ENCODE results near the gene SNCAIP. TPM values are rescaled to one million over a fixed set of nuclear protein-coding genes. Genes with fewer than 3 reads are reported as not detected.

Gene SNCAIP
- total RNA-seq, 5 donors from 2014 or later (not counting 1 experiment from before 2014, with no cell fraction given): not detected

DNA sequence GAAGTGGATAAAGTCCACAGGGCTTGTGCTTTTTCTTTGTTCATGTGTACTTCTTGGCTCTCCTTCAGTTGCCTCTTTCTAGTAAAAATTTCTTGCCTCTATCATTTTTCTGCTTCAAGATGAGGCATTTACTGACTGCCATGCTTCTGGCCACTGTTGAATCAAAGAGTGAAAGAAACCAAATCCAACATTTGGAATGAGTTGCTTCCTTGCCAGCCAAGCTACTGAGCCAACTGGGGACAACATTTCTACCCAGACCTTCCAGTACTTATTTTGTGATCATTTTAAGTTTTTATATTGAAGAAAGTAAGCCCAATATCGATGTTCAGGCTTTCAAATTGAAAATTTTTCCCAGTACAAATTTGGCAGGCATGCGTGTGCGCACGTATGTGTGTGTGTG is 73.2 kb downstream of the SNCAIP start:
- Histone ChIP-seq H3K36me3 (ENCODE audit: control insufficient read depth in 2 of 2, extremely low read depth in 1 of 2, insufficient read depth in 1 of 2, low read length in 1 of 2) (no peaks in the 10 kb centered on the region), H3K9me3 (no peaks in the 10 kb centered on the region), H3K4me3 (ENCODE audit: control insufficient read depth in 1 of 2, extremely low read depth in 1 of 2, low read length in 1 of 2) (no peak overlapping the region), H3K4me1 (ENCODE audit: control insufficient read depth in 1 of 2, extremely low read depth in 1 of 2, insufficient read depth in 2 of 2, low read length in 2 of 2) (no peaks in the 10 kb centered on the region), H3K27me3 (replicated peaks in 1 of 2; ENCODE audit: control insufficient read depth in 2 of 2, extremely low read depth in 1 of 2, insufficient read depth in 2 of 2, low read length in 1 of 2) (no peaks in the 10 kb centered on the region), H3K27ac (ENCODE audit: low read length) (no peak overlapping the region)
- H3K4me1 Mint-ChIP-seq: no peaks in the 10 kb centered on the region
- no peak overlapping the region for H3K27ac Mint-ChIP-seq
- no peaks in the 10 kb centered on the region for H3K36me3 Mint-ChIP-seq
- CTCF ChIA-PET: no interaction called here
- ATAC-seq (replicated peaks in 1 of 4): no peak
- no peak overlapping the region for H3K4me3 Mint-ChIP-seq
- DNase-seq: no peak
- POLR2A ChIA-PET: no interaction called here
- H3K9me3 Mint-ChIP-seq: no peaks in the 10 kb centered on the region
- no CpG with 5 or more reads among the region's 4 CpGs for WGBS (ENCODE audit: insufficient coverage)
- no peaks in the 10 kb centered on the region for H3K27me3 Mint-ChIP-seq

DNA sequence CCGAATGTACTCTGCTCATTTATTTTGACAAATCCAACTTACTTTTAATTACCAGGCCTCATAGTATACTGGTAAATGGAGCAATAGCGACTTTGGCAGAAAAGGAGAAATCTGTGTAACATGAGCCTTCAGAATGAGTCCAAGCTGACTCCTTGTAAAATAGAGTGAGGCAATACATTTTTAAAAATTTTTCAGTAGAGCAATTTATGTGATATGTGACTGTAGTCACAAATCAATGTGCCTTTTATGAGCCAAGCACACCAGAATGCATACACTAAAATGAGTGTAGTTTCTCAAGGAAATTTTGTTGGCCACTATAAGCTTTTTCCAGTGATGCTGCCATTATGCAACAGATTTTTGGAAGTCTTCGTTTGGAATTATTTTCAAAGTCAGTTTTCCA is 73.8 kb downstream of the SNCAIP start:
- H3K27ac Mint-ChIP-seq: no peak overlapping the region
- no peak overlapping the region for H3K4me3 Mint-ChIP-seq
- no peaks in the 10 kb centered on the region for H3K27me3 Mint-ChIP-seq
- Histone ChIP-seq H3K9me3 (no peaks in the 10 kb centered on the region), H3K27ac (ENCODE audit: low read length) (no peak overlapping the region), H3K4me1 (ENCODE audit: control insufficient read depth in 1 of 2, extremely low read depth in 1 of 2, insufficient read depth in 2 of 2, low read length in 2 of 2) (no peaks in the 10 kb centered on the region), H3K36me3 (ENCODE audit: control insufficient read depth in 2 of 2, extremely low read depth in 1 of 2, insufficient read depth in 1 of 2, low read length in 1 of 2) (no peaks in the 10 kb centered on the region), H3K4me3 (ENCODE audit: control insufficient read depth in 1 of 2, extremely low read depth in 1 of 2, low read length in 1 of 2) (no peak overlapping the region), H3K27me3 (replicated peaks in 1 of 2; ENCODE audit: control insufficient read depth in 2 of 2, extremely low read depth in 1 of 2, insufficient read depth in 2 of 2, low read length in 1 of 2) (no peaks in the 10 kb centered on the region)
- ATAC-seq (replicated peaks in 1 of 4): no peak
- H3K36me3 Mint-ChIP-seq: no peaks in the 10 kb centered on the region
- no peaks in the 10 kb centered on the region for H3K9me3 Mint-ChIP-seq
- POLR2A ChIA-PET: no interaction called here
- no CpG with 5 or more reads among the region's 3 CpGs for WGBS (ENCODE audit: insufficient coverage)
- no peak for DNase-seq
- no peaks in the 10 kb centered on the region for H3K4me1 Mint-ChIP-seq
- CTCF ChIA-PET: no interaction called here

DNA sequence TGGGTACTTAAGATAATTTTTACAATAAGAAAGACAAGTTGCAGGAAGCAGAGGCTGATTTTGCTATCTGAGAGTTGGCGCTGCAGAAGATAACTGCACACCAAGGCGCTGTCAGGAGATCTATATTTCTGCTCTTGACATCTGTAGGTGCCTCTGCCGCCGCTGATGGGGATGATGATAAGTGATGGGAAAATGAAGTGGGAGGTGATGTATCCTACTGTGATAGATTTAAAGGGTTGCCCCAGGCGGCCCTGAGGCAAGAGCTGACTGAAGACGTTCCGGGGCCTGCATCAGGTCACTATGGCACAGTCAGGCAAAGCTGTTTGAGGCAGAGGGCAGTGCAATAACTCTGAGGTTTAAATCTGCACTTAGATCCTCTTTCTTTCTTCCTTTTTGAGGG is 78.1 kb downstream of the SNCAIP start:
- no peaks in the 10 kb centered on the region for H3K27me3 Mint-ChIP-seq
- no peak overlapping the region for H3K4me3 ChIP-seq (ENCODE audit: control insufficient read depth in 1 of 2, extremely low read depth in 1 of 2, low read length in 1 of 2)
- H3K27ac Mint-ChIP-seq: no peak overlapping the region
- H3K9me3 ChIP-seq: no peaks in the 10 kb centered on the region
- no peak overlapping the region for H3K4me3 Mint-ChIP-seq
- no peaks in the 10 kb centered on the region for H3K4me1 ChIP-seq (ENCODE audit: control insufficient read depth in 1 of 2, extremely low read depth in 1 of 2, insufficient read depth in 2 of 2, low read length in 2 of 2)
- 86% methylated on average over 5 of the region's 7 CpGs for WGBS (ENCODE audit: insufficient coverage)
- ChIA-PET POLR2A (no interaction called here), CTCF (no interaction called here)
- no peaks in the 10 kb centered on the region for H3K27me3 ChIP-seq (replicated peaks in 1 of 2; ENCODE audit: control insufficient read depth in 2 of 2, extremely low read depth in 1 of 2, insufficient read depth in 2 of 2, low read length in 1 of 2)
- H3K27ac ChIP-seq (ENCODE audit: low read length): no peak overlapping the region
- H3K9me3 Mint-ChIP-seq: no peaks in the 10 kb centered on the region
- no peak for ATAC-seq (replicated peaks in 1 of 4)
- DNase-seq: no peak
- no peaks in the 10 kb centered on the region for H3K36me3 Mint-ChIP-seq
- no peaks in the 10 kb centered on the region for H3K4me1 Mint-ChIP-seq
- H3K36me3 ChIP-seq (ENCODE audit: control insufficient read depth in 2 of 2, extremely low read depth in 1 of 2, insufficient read depth in 1 of 2, low read length in 1 of 2): no peaks in the 10 kb centered on the region

DNA sequence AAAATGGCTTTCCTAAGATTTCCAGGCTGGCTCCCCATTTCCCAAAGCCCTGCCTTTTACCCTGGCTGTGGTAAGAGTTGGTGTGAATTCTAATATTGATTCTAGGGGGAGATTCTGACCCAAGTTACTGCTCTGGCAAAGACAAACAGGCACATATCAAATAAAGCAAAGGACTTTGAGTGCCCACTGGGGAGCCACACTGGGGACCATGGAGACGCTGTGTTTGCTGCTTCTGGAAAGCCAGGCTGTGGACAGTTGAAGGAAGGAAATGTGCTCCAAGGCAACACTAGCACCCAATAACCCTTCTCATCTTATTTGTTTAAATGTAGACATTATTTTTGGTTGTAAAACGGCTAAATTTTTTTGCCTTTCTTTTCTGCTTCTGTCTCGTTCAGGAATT is 78.7 kb downstream of the SNCAIP start:
- Histone ChIP-seq H3K4me3 (ENCODE audit: control insufficient read depth in 1 of 2, extremely low read depth in 1 of 2, low read length in 1 of 2) (no peak overlapping the region), H3K36me3 (ENCODE audit: control insufficient read depth in 2 of 2, extremely low read depth in 1 of 2, insufficient read depth in 1 of 2, low read length in 1 of 2) (no peaks in the 10 kb centered on the region), H3K4me1 (ENCODE audit: control insufficient read depth in 1 of 2, extremely low read depth in 1 of 2, insufficient read depth in 2 of 2, low read length in 2 of 2) (no peaks in the 10 kb centered on the region), H3K27ac (ENCODE audit: low read length) (no peak overlapping the region), H3K27me3 (replicated peaks in 1 of 2; ENCODE audit: control insufficient read depth in 2 of 2, extremely low read depth in 1 of 2, insufficient read depth in 2 of 2, low read length in 1 of 2) (no peaks in the 10 kb centered on the region), H3K9me3 (no peaks in the 10 kb centered on the region)
- no peaks in the 10 kb centered on the region for H3K27me3 Mint-ChIP-seq
- POLR2A ChIA-PET: no interaction called here
- CTCF ChIA-PET: no interaction called here
- no peak overlapping the region for H3K4me3 Mint-ChIP-seq
- ATAC-seq (replicated peaks in 1 of 4) (no peak), DNase-seq (no peak)
- no peaks in the 10 kb centered on the region for H3K9me3 Mint-ChIP-seq
- H3K4me1 Mint-ChIP-seq: no peaks in the 10 kb centered on the region
- H3K27ac Mint-ChIP-seq: no peak overlapping the region
- no peaks in the 10 kb centered on the region for H3K36me3 Mint-ChIP-seq
- WGBS (ENCODE audit: insufficient coverage): no CpG with 5 or more reads among the region's 3 CpGs

DNA sequence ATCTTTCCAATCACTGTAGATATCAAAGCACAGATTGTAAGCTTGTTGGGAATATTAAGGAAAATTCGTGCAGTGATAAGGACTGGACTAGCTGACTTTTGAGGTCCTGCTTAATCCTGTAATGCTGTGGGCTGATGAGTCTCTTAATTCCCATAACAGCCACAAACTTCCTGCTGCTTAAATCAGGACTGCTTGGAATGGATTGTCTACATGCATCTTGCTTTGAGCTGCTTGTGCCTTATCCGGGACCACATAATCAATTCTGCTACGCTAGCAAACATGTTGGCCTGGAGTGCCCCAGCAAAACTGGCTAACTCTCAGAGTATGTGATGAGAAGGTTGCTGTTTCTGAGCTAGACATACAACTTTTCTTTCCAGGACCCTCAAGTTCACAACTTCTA is 79.6 kb downstream of the SNCAIP start:
- Histone ChIP-seq H3K4me3 (ENCODE audit: control insufficient read depth in 1 of 2, extremely low read depth in 1 of 2, low read length in 1 of 2) (no peak overlapping the region), H3K4me1 (ENCODE audit: control insufficient read depth in 1 of 2, extremely low read depth in 1 of 2, insufficient read depth in 2 of 2, low read length in 2 of 2) (no peaks in the 10 kb centered on the region), H3K27ac (ENCODE audit: low read length) (no peak overlapping the region), H3K27me3 (replicated peaks in 1 of 2; ENCODE audit: control insufficient read depth in 2 of 2, extremely low read depth in 1 of 2, insufficient read depth in 2 of 2, low read length in 1 of 2) (no peaks in the 10 kb centered on the region), H3K9me3 (no peaks in the 10 kb centered on the region), H3K36me3 (ENCODE audit: control insufficient read depth in 2 of 2, extremely low read depth in 1 of 2, insufficient read depth in 1 of 2, low read length in 1 of 2) (no peaks in the 10 kb centered on the region)
- ChIA-PET CTCF (no interaction called here), POLR2A (no interaction called here)
- no peak overlapping the region for H3K4me3 Mint-ChIP-seq
- no peaks in the 10 kb centered on the region for H3K27me3 Mint-ChIP-seq
- no peak overlapping the region for H3K27ac Mint-ChIP-seq
- DNase-seq (no peak), ATAC-seq (replicated peaks in 1 of 4) (no peak)
- no peaks in the 10 kb centered on the region for H3K36me3 Mint-ChIP-seq
- H3K4me1 Mint-ChIP-seq: no peaks in the 10 kb centered on the region
- no peaks in the 10 kb centered on the region for H3K9me3 Mint-ChIP-seq
- no CpG with 5 or more reads among the region's 3 CpGs for WGBS (ENCODE audit: insufficient coverage)

DNA sequence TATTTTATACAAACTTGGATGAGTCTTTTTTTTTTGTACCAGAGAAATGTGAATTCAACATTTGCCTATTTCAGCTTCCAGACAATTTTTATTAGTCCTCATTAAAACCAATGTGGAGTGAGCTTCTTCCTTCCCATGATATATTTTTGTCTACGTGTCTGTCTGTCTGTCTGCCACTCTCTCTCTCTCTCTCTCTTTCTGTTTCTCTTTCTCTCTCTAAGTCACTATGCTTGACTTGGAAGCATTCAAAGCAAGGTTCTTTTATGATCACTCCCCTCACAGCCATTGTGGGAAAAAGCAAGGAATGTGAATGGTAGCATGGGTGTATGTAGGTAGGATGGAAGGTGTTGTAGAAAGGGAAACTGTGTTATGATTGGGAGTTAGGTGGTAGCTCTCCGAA is 80.2 kb downstream of the SNCAIP start:
- H3K9me3 Mint-ChIP-seq: no peaks in the 10 kb centered on the region
- Histone ChIP-seq H3K4me3 (ENCODE audit: control insufficient read depth in 1 of 2, extremely low read depth in 1 of 2, low read length in 1 of 2) (no peak overlapping the region), H3K27me3 (replicated peaks in 1 of 2; ENCODE audit: control insufficient read depth in 2 of 2, extremely low read depth in 1 of 2, insufficient read depth in 2 of 2, low read length in 1 of 2) (no peaks in the 10 kb centered on the region), H3K4me1 (ENCODE audit: control insufficient read depth in 1 of 2, extremely low read depth in 1 of 2, insufficient read depth in 2 of 2, low read length in 2 of 2) (no peaks in the 10 kb centered on the region), H3K36me3 (ENCODE audit: control insufficient read depth in 2 of 2, extremely low read depth in 1 of 2, insufficient read depth in 1 of 2, low read length in 1 of 2) (no peaks in the 10 kb centered on the region), H3K9me3 (no peaks in the 10 kb centered on the region), H3K27ac (ENCODE audit: low read length) (no peak overlapping the region)
- no peak overlapping the region for H3K27ac Mint-ChIP-seq
- no peaks in the 10 kb centered on the region for H3K4me1 Mint-ChIP-seq
- WGBS (ENCODE audit: insufficient coverage): no CpG with 5 or more reads among the region's 2 CpGs
- H3K27me3 Mint-ChIP-seq: no peaks in the 10 kb centered on the region
- H3K36me3 Mint-ChIP-seq: no peaks in the 10 kb centered on the region
- no peak overlapping the region for H3K4me3 Mint-ChIP-seq
- no peak for DNase-seq
- ChIA-PET CTCF (no interaction called here), POLR2A (no interaction called here)
- ATAC-seq (replicated peaks in 1 of 4): no peak

DNA sequence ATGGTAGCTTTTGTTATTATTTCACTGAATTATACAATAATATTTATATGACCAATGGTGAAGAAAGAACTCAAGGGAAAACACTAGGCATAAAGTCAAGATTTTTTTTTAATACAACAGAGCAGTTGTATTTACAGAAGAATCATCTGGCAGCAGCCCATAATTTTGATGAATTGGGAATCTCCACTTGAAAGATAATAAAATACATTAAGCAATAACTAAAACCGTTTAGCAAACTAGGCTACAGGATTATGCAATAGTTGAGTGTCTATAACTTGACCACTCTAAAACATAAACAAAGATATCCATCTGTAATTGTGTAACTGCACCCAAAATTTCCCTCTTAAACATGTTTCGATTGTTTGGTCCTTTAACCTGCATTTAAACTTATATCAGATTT is 80.8 kb downstream of the SNCAIP start:
- H3K4me1 Mint-ChIP-seq: no peaks in the 10 kb centered on the region
- POLR2A ChIA-PET: no interaction called here
- H3K27me3 Mint-ChIP-seq: no peaks in the 10 kb centered on the region

More for the DNA sequence above, 80.8 kb downstream of the SNCAIP start:
- Histone ChIP-seq H3K27me3 (replicated peaks in 1 of 2; ENCODE audit: control insufficient read depth in 2 of 2, extremely low read depth in 1 of 2, insufficient read depth in 2 of 2, low read length in 1 of 2) (no peaks in the 10 kb centered on the region), H3K4me3 (ENCODE audit: control insufficient read depth in 1 of 2, extremely low read depth in 1 of 2, low read length in 1 of 2) (no peak overlapping the region), H3K4me1 (ENCODE audit: control insufficient read depth in 1 of 2, extremely low read depth in 1 of 2, insufficient read depth in 2 of 2, low read length in 2 of 2) (no peaks in the 10 kb centered on the region), H3K9me3 (no peaks in the 10 kb centered on the region), H3K27ac (ENCODE audit: low read length) (no peak overlapping the region), H3K36me3 (ENCODE audit: control insufficient read depth in 2 of 2, extremely low read depth in 1 of 2, insufficient read depth in 1 of 2, low read length in 1 of 2) (no peaks in the 10 kb centered on the region)
- no peak for DNase-seq
- no peak overlapping the region for H3K4me3 Mint-ChIP-seq
- CTCF ChIA-PET: no interaction called here
- ATAC-seq (replicated peaks in 1 of 4): no peak
- H3K9me3 Mint-ChIP-seq: no peaks in the 10 kb centered on the region
- H3K36me3 Mint-ChIP-seq: no peaks in the 10 kb centered on the region
- WGBS (ENCODE audit: insufficient coverage): no CpG with 5 or more reads among the region's 2 CpGs
- H3K27ac Mint-ChIP-seq: no peak overlapping the region

Measured in T-cell (primary cell).